ENCODE results near the gene TBC1D16. TPM values are rescaled to one million over a fixed set of nuclear protein-coding genes. Genes with fewer than 3 reads are reported as not detected.

The TBC1D16 gene
- total and polyA plus RNA-seq, 2 donors (not counting 1 experiment from before 2014, with no cell fraction given): 0.82 to 2.7 TPM

DNA sequence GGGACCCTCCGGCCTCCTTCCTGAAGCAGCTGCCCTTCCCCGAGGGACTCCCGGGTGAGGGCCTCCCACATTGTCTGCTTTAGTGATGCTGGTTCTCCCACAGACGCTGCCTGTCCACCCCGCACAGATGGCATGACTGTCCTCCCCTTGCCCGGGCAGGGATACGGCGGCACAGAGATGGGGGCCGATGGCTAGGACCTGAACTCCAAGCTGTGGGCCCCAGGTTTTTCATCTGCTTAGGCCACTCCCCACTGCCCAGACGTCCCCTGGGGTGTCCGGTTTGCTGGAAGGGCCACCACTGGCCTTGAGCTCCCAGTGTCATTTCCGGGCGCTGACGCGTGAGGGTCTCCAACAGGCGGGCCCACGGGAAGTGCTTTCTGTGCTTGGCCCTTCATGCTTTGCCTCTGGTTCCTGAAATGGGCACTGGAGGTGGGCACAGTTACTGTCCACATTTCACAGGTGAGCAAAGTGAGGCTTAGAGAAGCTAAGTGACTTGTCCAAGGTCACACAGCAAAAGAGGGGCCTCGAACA lies 109.0 kb downstream of the TBC1D16 start:
- H3K4me2 ChIP-seq (replicated peaks; ENCODE audit: low read depth, low read length, poor library complexity, severe bottlenecking): no peak overlapping the region
- TF ChIP-seq EZH2 (IDR thresholded peaks at IDR 0.05; ENCODE audit: borderline replicate concordance, insufficient read depth, low read depth, low read length, poor library complexity, severe bottlenecking) (no peak), CTCF (IDR thresholded peaks at IDR 0.05) (no peak)

DNA sequence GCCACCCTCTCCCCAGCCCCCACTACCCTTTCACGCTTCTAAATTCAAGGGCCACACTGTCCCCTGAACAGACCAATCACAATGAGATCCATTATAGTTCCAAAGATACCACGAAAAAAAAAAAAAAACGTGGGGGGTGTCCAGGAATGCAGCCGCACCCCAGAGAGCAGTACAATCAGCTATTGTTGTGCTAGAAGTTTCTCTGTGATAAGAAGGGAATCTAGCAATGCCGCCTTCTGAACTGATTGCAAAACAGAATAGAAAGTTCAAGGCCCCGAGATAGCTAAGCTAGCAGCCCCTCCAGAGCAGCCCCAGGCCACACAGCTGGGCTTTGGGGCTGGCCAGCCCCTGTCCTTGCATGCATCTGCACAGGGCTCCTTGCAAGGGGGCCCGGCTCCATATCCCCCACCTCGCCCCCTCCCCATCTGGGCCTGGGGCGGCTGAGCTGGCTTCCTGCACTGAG lies 109.5 kb downstream of the TBC1D16 start:
- H2AFZ ChIP-seq (ENCODE audit: insufficient read depth, low read depth, low read length, poor library complexity, severe bottlenecking): no peak overlapping the region
- Mint-ChIP-seq H3K27ac (no peak overlapping the region), H3K9me3 (ENCODE audit: insufficient read depth) (no peaks in the 10 kb centered on the region), H3K4me3 (no peak overlapping the region), H3K27me3 (no peaks in the 10 kb centered on the region), H3K4me1 (peaks cover 23% of the 10 kb centered on the region)
- intact Hi-C loops (cut with micrococcal nuclease): no loop called here
- no peak overlapping the region for H3K27ac ChIP-seq (ENCODE audit: low read length in 2 of 2)
- H3K4me1 ChIP-seq (ENCODE audit: control insufficient read depth in 2 of 2, insufficient read depth in 2 of 2, low read length in 2 of 2): peaks cover 12 to 34% of the 10 kb centered on the region in 2 donors
- ATAC-seq (ENCODE audit: low read depth) (no peak), DNase-seq (no peak)
- no peak overlapping the region for H3K4me3 ChIP-seq (ENCODE audit: control extremely low read depth in 1 of 5, extremely low read depth in 1 of 5, insufficient read depth in 1 of 5, low read depth in 2 of 5, low read length in 4 of 5)
- H3K36me3 ChIP-seq (replicated peaks in 1 of 2; ENCODE audit: control extremely low read depth in 1 of 2, control insufficient read depth in 1 of 2, extremely low read depth in 1 of 2, insufficient read depth in 2 of 2, low read length in 1 of 2): no peaks in the 10 kb centered on the region
- H3K9ac ChIP-seq (ENCODE audit: low read length): no peak overlapping the region
- H3K9me3 ChIP-seq (ENCODE audit: control extremely low read depth in 1 of 3, control insufficient read depth in 2 of 3, insufficient read depth in 1 of 3, low read length in 2 of 3): no peaks in the 10 kb centered on the region
- WGBS (ENCODE audit: insufficient coverage): 79% methylated on average over 8 of the region's 9 CpGs
- H3K27me3 ChIP-seq (replicated peaks in 1 of 4; ENCODE audit: control extremely low read depth in 1 of 4, control insufficient read depth in 3 of 4, insufficient read depth in 4 of 4, low read length in 3 of 4): peaks cover 0 to 23% (median 9%) of the 10 kb centered on the region in 4 experiments
- H4K20me1 ChIP-seq (ENCODE audit: control insufficient read depth, insufficient read depth, low read length, poor library complexity, severe bottlenecking): no peaks in the 10 kb centered on the region
- POLR2A ChIA-PET: no interaction called here
- CTCF ChIA-PET: interaction anchor here (1.1 to 1.2 kb wide), 2 partner anchors 9 to 44 kb away, joined by 3 to 6 read pairs; no protein-coding TSS in a partner anchor
- no peak overlapping the region for H3K4me2 ChIP-seq (replicated peaks; ENCODE audit: low read depth, low read length, poor library complexity, severe bottlenecking)
- H3K79me2 ChIP-seq (ENCODE audit: control insufficient read depth, insufficient read depth, low read length): no peaks in the 10 kb centered on the region
- no peak for TF ChIP-seq EZH2 (IDR thresholded peaks at IDR 0.05; ENCODE audit: borderline replicate concordance, insufficient read depth, low read depth, low read length, poor library complexity, severe bottlenecking)
- no peak for TF ChIP-seq CTCF (IDR thresholded peaks at IDR 0.05)

More for the DNA sequence above, 109.0 kb downstream of the TBC1D16 start:
- no peaks in the 10 kb centered on the region for H3K9me3 ChIP-seq (ENCODE audit: control extremely low read depth in 1 of 3, control insufficient read depth in 2 of 3, insufficient read depth in 1 of 3, low read length in 2 of 3)
- no peak overlapping the region for H2AFZ ChIP-seq (ENCODE audit: insufficient read depth, low read depth, low read length, poor library complexity, severe bottlenecking)
- ATAC-seq (ENCODE audit: low read depth) (no peak), DNase-seq (no peak)
- Mint-ChIP-seq H3K27ac (no peak overlapping the region), H3K9me3 (ENCODE audit: insufficient read depth) (no peaks in the 10 kb centered on the region), H3K4me3 (no peak overlapping the region), H3K4me1 (peaks cover 26% of the 10 kb centered on the region), H3K27me3 (no peaks in the 10 kb centered on the region)
- no peak overlapping the region for H3K9ac ChIP-seq (ENCODE audit: low read length)
- intact Hi-C loops (cut with micrococcal nuclease): no loop called here
- H3K27ac ChIP-seq (ENCODE audit: low read length in 2 of 2): no peak overlapping the region
- POLR2A ChIA-PET: no interaction called here
- no peak overlapping the region for H3K4me3 ChIP-seq (ENCODE audit: control extremely low read depth in 1 of 5, extremely low read depth in 1 of 5, insufficient read depth in 1 of 5, low read depth in 2 of 5, low read length in 4 of 5)
- CTCF ChIA-PET: interaction anchor here (1.1 to 1.2 kb wide), 2 partner anchors 8 to 44 kb away, joined by 3 to 6 read pairs; no protein-coding TSS in a partner anchor
- no peaks in the 10 kb centered on the region for H3K36me3 ChIP-seq (replicated peaks in 1 of 2; ENCODE audit: control extremely low read depth in 1 of 2, control insufficient read depth in 1 of 2, extremely low read depth in 1 of 2, insufficient read depth in 2 of 2, low read length in 1 of 2)
- no peaks in the 10 kb centered on the region for H4K20me1 ChIP-seq (ENCODE audit: control insufficient read depth, insufficient read depth, low read length, poor library complexity, severe bottlenecking)
- peaks cover 0 to 27% (median 12%) of the 10 kb centered on the region in 4 experiments for H3K27me3 ChIP-seq (replicated peaks in 1 of 4; ENCODE audit: control extremely low read depth in 1 of 4, control insufficient read depth in 3 of 4, insufficient read depth in 4 of 4, low read length in 3 of 4)
- 89% methylated on average over 18 of the region's 18 CpGs for WGBS (ENCODE audit: insufficient coverage)
- H3K4me1 ChIP-seq (ENCODE audit: control insufficient read depth in 2 of 2, insufficient read depth in 2 of 2, low read length in 2 of 2): peaks cover 17 to 35% of the 10 kb centered on the region in 2 donors
- no peaks in the 10 kb centered on the region for H3K79me2 ChIP-seq (ENCODE audit: control insufficient read depth, insufficient read depth, low read length)

Measured in B cell (primary cell).